Choroid plexus epithelial cell (primary cell): Measurements from ENCODE around the gene TRAF3IP3.

Experiments
- DNase-seq: peaks from one replicate; pipeline ENCODE4 v3.0.0-alpha.2; 2010; ENCODE audit warnings: low read depth
- H3K4me3 ChIP-seq: 2 replicates; pipeline ENCODE4 v1.5.1; 2011; ENCODE audit warnings: low read depth, mild to moderate bottlenecking, control low read depth, low read length, moderate library complexity
- TF ChIP-seq, protein P1 (sequence below): conservative IDR thresholded peaks from 2 replicates; pipeline ENCODE4 v1.5.1; 2011; ENCODE audit warnings: low read depth, mild to moderate bottlenecking, control low read depth, inconsistent platforms, low read length, moderate library complexity

The TRAF3IP3 gene

DNA sequence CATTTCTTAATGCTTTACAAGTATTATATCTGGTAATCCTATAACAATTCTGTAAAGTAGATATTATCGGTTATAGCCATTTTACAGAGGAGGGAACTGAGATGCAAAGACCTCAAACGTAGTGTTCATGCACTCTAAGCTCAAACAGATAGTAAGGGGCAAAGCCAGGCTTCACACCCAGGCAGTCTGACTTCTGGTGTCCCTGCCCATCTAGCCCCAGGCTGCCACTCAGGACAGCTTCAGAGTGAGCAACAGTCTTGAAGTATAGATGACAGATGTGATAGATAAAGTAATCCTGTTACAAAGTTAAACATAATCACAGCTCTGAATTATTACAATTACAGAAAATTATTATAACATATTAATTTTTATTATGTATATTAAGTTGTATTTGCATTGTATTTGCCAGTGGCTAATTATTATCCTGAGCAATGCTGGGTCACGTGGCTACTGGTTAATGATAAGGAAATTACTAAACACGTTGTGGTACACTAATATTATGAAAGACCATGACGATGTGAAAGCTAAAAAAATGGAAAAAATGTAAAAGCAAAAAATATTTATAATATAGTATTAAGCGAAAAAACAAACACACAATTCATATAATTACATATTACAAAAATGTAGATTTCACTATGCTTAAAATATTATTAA, 6.1 kb upstream of the TRAF3IP3 start:
- TF ChIP-seq, protein P1, sequence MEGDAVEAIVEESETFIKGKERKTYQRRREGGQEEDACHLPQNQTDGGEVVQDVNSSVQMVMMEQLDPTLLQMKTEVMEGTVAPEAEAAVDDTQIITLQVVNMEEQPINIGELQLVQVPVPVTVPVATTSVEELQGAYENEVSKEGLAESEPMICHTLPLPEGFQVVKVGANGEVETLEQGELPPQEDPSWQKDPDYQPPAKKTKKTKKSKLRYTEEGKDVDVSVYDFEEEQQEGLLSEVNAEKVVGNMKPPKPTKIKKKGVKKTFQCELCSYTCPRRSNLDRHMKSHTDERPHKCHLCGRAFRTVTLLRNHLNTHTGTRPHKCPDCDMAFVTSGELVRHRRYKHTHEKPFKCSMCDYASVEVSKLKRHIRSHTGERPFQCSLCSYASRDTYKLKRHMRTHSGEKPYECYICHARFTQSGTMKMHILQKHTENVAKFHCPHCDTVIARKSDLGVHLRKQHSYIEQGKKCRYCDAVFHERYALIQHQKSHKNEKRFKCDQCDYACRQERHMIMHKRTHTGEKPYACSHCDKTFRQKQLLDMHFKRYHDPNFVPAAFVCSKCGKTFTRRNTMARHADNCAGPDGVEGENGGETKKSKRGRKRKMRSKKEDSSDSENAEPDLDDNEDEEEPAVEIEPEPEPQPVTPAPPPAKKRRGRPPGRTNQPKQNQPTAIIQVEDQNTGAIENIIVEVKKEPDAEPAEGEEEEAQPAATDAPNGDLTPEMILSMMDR: no peak
- no peak for DNase-seq
- no peak overlapping the region for H3K4me3 ChIP-seq

DNA sequence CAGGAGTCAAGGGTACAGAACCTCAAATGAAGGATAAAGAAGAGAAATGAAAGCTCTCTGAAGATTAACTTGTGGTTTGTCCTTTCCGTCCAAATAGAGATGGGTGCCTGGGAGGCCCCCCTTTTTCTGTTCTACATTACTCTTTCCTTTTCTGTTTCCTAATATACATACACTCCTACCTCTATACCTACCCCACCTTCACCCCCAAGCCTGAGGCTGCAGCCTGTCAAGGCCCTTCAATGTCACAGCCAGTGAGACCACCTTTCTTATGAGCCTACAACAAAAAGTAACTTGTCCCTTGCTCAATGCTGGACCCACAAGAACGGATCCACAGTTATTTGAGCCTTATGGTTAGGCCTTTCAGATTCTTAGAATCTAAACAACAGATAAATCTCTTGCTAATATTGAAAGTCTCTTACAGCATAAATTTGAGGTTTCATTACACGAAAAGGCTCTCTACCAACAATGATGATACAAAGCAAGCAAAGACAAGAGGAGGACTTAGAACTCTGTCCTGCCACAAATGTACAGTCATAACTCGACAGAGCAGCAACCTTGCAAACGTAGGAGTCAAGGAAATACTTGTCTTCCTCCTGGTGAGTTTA, 4.1 kb upstream of the TRAF3IP3 start:
- DNase-seq: no peak
- H3K4me3 ChIP-seq: no peak overlapping the region

DNA sequence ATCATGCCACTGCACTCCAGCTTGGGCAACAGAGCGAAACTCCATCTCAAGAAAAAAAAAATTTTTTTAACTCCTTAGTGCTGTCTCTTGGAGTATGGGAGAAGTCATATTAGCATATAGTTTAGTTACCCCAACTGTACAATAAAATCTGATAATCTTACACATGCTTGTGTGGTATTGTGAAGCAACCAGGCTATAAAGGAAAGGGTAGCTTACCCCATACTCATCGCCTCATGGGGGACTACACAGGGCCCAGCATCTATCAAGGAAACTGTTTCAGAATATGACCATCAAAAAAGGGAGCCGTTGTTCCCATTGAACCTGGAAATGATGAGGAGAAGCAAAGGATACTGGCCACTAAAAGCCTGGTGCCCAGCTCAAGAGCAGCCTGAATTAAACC, 3.0 kb upstream of the TRAF3IP3 start:
- TF ChIP-seq, protein P1: no peak
- no peak for DNase-seq
- no peak overlapping the region for H3K4me3 ChIP-seq

More for the DNA sequence above, 4.1 kb upstream of the TRAF3IP3 start:
- TF ChIP-seq, protein P1: no peak

DNA sequence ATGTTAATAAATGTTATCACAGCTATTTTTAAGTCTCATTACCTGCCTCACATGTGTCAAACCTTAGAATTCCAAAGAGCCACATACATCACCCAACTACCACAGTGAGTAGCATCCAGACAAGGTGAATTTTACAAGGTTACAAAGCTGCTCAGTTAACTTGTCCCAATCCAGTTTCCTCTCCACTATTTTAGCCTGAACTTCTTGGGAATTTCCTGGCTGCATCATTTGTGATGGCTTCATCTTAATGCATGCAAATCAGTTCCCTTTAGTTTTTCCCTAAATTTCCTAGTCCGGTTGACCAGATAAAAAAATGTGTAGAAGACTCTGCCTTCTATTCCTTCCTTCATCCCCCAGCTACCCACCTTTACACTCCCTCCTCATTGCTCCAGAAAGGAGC, 597 bp upstream of the TRAF3IP3 start:
- TF ChIP-seq, protein P1: no peak
- DNase-seq: no peak
- no peak overlapping the region for H3K4me3 ChIP-seq

DNA sequence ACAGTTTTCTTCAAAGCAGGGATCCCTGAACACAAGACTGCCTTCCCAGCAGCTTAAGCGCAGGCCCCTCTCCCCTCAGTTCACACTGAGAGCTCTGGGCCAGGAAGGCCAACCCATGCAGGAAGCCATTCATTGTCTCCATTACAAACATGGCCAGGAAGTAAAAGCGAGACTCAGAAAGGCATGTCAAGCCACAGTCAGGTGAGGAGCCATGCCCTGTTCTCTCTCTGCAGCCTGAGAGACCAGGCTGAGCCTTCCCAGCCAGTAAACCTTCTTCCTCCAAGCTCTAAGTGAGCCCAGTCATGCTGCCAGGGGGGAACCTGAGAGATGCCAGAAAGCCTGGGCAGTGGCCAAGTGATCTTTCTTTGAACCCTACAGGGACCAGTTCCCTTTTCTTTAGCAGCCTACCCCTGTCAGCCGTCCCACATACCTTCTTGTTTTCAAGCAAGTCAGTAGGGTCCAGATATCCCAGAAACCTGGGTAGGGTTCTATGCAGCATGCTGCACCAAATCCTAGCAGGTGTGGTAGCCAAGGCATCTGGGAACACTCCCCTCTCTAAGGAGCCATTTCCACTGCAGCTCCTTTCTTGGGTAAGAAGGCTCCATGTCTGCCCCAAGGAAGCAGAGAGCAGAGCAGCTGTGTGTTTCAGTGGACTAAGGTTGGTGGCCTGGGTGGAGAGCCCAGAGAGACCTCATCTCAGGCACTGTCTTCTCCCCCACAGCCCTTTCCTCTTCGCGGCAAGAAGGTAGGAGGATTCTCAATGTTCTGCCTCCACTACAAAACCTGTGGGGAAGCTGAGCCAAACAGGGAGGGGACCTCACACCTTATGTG, 977 bp downstream of the TRAF3IP3 start:
- DNase-seq: no peak
- TF ChIP-seq, protein P1: no peak
- no peak overlapping the region for H3K4me3 ChIP-seq

DNA sequence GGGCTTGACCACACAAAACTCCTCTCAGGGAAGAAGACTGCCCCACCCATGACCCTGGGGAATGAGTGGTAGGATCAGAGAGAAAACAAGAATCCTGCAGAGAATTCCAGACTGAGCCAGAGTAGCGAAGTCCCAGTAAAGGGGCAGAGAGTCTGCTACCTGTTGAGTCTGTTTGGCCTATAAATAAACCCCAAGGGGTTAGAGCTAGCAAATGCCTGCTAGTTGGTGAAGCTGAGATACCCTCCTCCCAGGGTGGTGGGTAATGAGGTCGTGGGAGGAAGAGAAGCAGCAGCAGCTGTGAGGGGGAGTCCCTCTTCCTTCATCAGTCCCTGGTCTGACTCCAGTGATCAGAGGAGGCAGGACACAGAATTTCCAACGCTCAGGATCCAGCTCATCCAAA, 2.5 kb downstream of the TRAF3IP3 start:
- no peak overlapping the region for H3K4me3 ChIP-seq
- no peak for DNase-seq
- TF ChIP-seq, protein P1: no peak
